Effector CD8-positive, alpha-beta T cell (primary cell): Measurements from ENCODE around the gene PITX1.

Experiments used
- DNase-seq: peaks from one replicate; lab custom pipeline; 2025; lab: John Stamatoyannopoulos, UW

The PITX1 gene

GRCh38 chr5:135062216-135063055, 28.4 kb upstream of the PITX1 start:
- DNase-seq = no peak

- no peak for DNase-seq
Measured at GRCh38 chr5:135061001-135061400, 27.0 kb upstream of the PITX1 start.

- DNase-seq = no peak
Measured at GRCh38 chr5:135060021-135060420, 26.0 kb upstream of the PITX1 start.

- DNase-seq = no peak
Measured at GRCh38 chr5:135059000-135059923, 25.2 kb upstream of the PITX1 start.

GRCh38 chr5:135058331-135058732, 24.3 kb upstream of the PITX1 start:
- no peak for DNase-seq

- DNase-seq = no peak
Measured at GRCh38 chr5:135057233-135057632, 23.2 kb upstream of the PITX1 start.

- DNase-seq = no peak
Measured at GRCh38 chr5:135056316-135057030, 22.4 kb upstream of the PITX1 start.

GRCh38 chr5:135055396-135055795, 21.4 kb upstream of the PITX1 start:
- no peak for DNase-seq

- no peak for DNase-seq
Measured at GRCh38 chr5:135054546-135054945, 20.5 kb upstream of the PITX1 start.

- no peak for DNase-seq
Measured at GRCh38 chr5:135053989-135054388, 20.0 kb upstream of the PITX1 start.

- DNase-seq = no peak
Measured at GRCh38 chr5:135053278-135053677, 19.2 kb upstream of the PITX1 start.

GRCh38 chr5:135052511-135053145, 18.6 kb upstream of the PITX1 start:
- no peak for DNase-seq

GRCh38 chr5:135051872-135052271, 17.8 kb upstream of the PITX1 start:
- no peak for DNase-seq

GRCh38 chr5:135051399-135051798, 17.4 kb upstream of the PITX1 start:
- DNase-seq = no peak

- no peak for DNase-seq
Measured at GRCh38 chr5:135050244-135050767, 16.3 kb upstream of the PITX1 start.

GRCh38 chr5:135048930-135049329, 14.9 kb upstream of the PITX1 start:
- DNase-seq = no peak

GRCh38 chr5:135048286-135048685, 14.3 kb upstream of the PITX1 start:
- DNase-seq = no peak

GRCh38 chr5:135047347-135047695, 13.3 kb upstream of the PITX1 start:
- no peak for DNase-seq

- DNase-seq = no peak
Measured at GRCh38 chr5:135046661-135047346, 12.8 kb upstream of the PITX1 start.

GRCh38 chr5:135045488-135045887, 11.5 kb upstream of the PITX1 start:
- DNase-seq = no peak

GRCh38 chr5:135042595-135042994, 8.6 kb upstream of the PITX1 start:
- DNase-seq = no peak
